Activated CD4-positive, alpha-beta memory T cell treated with anti-CD3 and anti-CD28 coated beads for 36 hours (primary cell): ENCODE data around the gene UTS2R. TPM values are rescaled to one million over a fixed set of nuclear protein-coding genes. Genes with fewer than 3 reads are reported as not detected.
"Not testable (repeated sequence)": the region's sequence is repeated elsewhere in the genome, so short reads cannot be mapped to it uniquely, and the experiment has no call there.

Experiments
- CTCF ChIA-PET: fragments of 350-600 bp; sonication (Branson Sonifier 250); formaldehyde crosslinking; loops from one replicate; lab custom pipeline; 2021; ENCODE audit warnings: antibody characterized with exemption, inconsistent platforms; lab: Charles Lee
- POLR2A ChIA-PET: fragments of 350-600 bp; sonication (Branson Sonifier 250); formaldehyde crosslinking; loops from one replicate; lab custom pipeline; 2021; ENCODE audit warnings: antibody characterized with exemption; lab: Charles Lee
- DNase-seq: peaks from one replicate; pipeline ENCODE4 v3.0.0-alpha.2; 2020
- H3K27ac Mint-ChIP-seq: one replicate; pipeline ENCODE4 v1.8.0; 2021; ENCODE audit warnings: mixed read lengths
- H3K27me3 Mint-ChIP-seq: one replicate; pipeline ENCODE4 v1.8.0; 2021; ENCODE audit warnings: mixed read lengths
- H3K36me3 Mint-ChIP-seq: one replicate; pipeline ENCODE4 v1.8.0; 2021; ENCODE audit warnings: mixed read lengths
- H3K4me1 Mint-ChIP-seq: one replicate; pipeline ENCODE4 v1.8.0; 2021; ENCODE audit warnings: low read depth, mixed read lengths
- H3K4me3 Mint-ChIP-seq: one replicate; pipeline ENCODE4 v1.8.0; 2021; ENCODE audit warnings: mild to moderate bottlenecking, mixed read lengths
- H3K9me3 Mint-ChIP-seq: one replicate; pipeline ENCODE4 v1.8.0; 2021; ENCODE audit warnings: mixed read lengths
- intact Hi-C: fragments of 100-400 bp; cut with micrococcal nuclease; formaldehyde crosslinking; loops from one replicate; pipeline ENCODE4 v1.15.1; 2023
- total RNA-seq, 2 experiments: library from RNA; stranded (reverse); gene quantifications; one replicate each; pipeline ENCODE4 v1.2.3, GENCODE V29; 2021

UTS2R gene
- total RNA-seq, 2 experiments from 2014 or later: not detected

- Mint-ChIP-seq H3K4me1 (peaks cover 18% of the 10 kb centered on the region), H3K27me3 (peaks cover 40% of the 10 kb centered on the region), H3K4me3 (no peak overlapping the region), H3K27ac (no peak overlapping the region), H3K9me3 (no peaks in the 10 kb centered on the region), H3K36me3 (no peaks in the 10 kb centered on the region)
- ChIA-PET CTCF (no interaction called here), POLR2A (no interaction called here)
- no peak for DNase-seq
- intact Hi-C loops: no loop called here
These were observed 3.2 kb downstream of the UTS2R start for GRCh38 chr17:82374626-82375331.

DNA sequence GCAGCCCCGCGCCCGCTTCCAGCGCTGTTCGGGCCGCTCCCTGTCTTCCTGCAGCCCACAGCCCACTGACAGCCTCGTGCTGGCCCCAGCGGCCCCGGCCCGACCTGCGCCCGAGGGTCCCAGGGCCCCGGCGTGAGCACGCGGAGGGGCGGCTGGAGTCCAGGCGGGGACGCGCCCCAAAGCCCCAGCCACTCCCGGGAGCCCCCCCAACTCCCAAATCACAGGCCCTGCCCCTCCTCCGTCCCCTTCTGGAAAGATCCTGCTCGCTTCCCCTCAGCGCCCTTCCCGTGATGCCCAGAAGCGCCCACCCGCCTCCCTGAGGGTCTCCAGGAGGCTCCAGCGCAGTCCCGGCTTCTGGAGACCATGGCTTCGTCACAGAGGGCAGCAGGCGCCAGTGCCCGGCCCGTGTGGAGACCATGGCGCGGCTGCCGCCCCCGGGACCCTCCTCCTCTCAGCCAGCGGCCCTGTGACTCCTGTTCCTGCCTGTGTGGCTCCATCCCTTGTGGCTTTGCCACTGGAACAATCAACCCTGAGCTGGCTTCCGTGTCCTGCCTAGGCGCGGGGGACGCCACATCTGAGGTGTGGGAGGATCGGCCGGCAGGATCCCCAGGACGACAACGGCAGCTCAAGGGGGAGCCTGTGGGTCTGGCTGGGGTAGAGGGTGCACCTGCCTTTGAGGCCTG, 3.9 kb downstream of the UTS2R start:
- H3K4me1 Mint-ChIP-seq: peaks cover 15% of the 10 kb centered on the region

GRCh38 chr17:82376042-82376730, 4.6 kb downstream of the UTS2R start:
- Mint-ChIP-seq H3K9me3 (no peaks in the 10 kb centered on the region), H3K36me3 (no peaks in the 10 kb centered on the region), H3K27me3 (peaks cover 39% of the 10 kb centered on the region), H3K4me1 (peaks cover 15% of the 10 kb centered on the region), H3K27ac (no peak overlapping the region), H3K4me3 (no peak overlapping the region)
- DNase-seq: no peak
- intact Hi-C loops: no loop called here
- ChIA-PET CTCF (no interaction called here), POLR2A (no interaction called here)

More for the DNA sequence above, 3.9 kb downstream of the UTS2R start:
- no peak for DNase-seq
- CTCF ChIA-PET: interaction anchor here (0.5 kb wide), 1 partner anchor 25 kb away, joined by 3 read pairs; no protein-coding TSS in a partner anchor
- Mint-ChIP-seq H3K9me3 (no peaks in the 10 kb centered on the region), H3K27ac (no peak overlapping the region), H3K4me3 (no peak overlapping the region), H3K27me3 (peaks cover 42% of the 10 kb centered on the region), H3K36me3 (no peaks in the 10 kb centered on the region)
- POLR2A ChIA-PET: no interaction called here
- intact Hi-C loops: no loop called here

GRCh38 chr17:82377294-82377693, 5.7 kb downstream of the UTS2R start:
- H3K9me3 Mint-ChIP-seq, POLR2A ChIA-PET, H3K27ac Mint-ChIP-seq, H3K4me3 Mint-ChIP-seq, intact Hi-C loops, H3K36me3 Mint-ChIP-seq, DNase-seq: not testable (repeated sequence)
- CTCF ChIA-PET: interaction anchor here (1.5 kb wide), 1 partner anchor 48 kb away, joined by 3 read pairs; no protein-coding TSS in a partner anchor
- Mint-ChIP-seq H3K4me1 (peaks cover 15% of the 10 kb centered on the region), H3K27me3 (peaks cover 43% of the 10 kb centered on the region)

DNA sequence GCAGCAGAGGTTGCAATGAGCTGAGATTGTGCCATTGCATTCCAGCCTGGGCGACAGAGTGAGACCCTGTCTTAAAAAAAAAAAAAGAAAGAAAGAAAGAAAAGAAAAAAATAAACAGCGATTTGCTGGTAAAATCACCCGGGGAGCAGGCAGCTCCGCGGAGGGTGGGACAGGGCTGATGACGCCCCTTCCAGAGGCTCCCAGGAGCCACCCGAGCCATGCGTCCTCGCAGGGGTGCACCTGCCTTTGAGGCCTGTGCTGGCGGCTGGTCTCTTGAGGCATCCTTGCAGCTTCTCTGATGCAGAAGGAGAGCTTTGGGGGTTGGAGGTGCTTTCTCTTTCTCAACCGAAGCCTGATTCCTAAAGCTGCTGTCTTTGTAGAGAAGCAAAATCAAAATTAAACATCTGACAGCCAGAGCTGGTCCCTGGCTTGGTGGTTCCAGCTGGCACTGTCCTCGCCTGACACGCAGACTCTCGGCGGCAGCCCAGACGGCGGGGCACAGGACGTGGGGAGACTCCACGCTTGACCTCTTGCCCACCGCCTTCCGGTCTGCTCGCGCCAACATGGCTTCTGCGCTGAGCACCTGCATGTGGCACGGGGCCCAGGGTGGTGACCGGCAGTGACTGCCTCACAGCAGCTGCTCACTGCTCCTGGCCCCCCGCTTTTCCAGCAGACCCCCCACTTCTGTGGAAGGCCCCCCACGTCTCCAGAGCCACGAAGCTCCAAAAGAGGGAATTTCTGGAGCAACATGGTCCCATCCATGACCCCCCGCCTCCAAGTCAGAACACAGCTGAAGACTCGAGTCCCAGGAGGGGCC, 6.6 kb downstream of the UTS2R start:
- no peaks in the 10 kb centered on the region for H3K9me3 Mint-ChIP-seq
- no peaks in the 10 kb centered on the region for H3K36me3 Mint-ChIP-seq
- H3K27ac Mint-ChIP-seq: no peak overlapping the region
- DNase-seq: no peak
- no peak overlapping the region for H3K4me3 Mint-ChIP-seq
- ChIA-PET CTCF (interaction anchor here (1.5 kb wide), 1 partner anchor 47 kb away, joined by 3 read pairs; no protein-coding TSS in a partner anchor), POLR2A (no interaction called here)
- H3K27me3 Mint-ChIP-seq: peaks cover 35% of the 10 kb centered on the region
- peaks cover 7% of the 10 kb centered on the region for H3K4me1 Mint-ChIP-seq
- intact Hi-C loops: no loop called here

- peaks cover 32% of the 10 kb centered on the region for H3K27me3 Mint-ChIP-seq
- H3K36me3 Mint-ChIP-seq: no peaks in the 10 kb centered on the region
- H3K4me3 Mint-ChIP-seq: no peak overlapping the region
- CTCF ChIA-PET: interaction anchor here (1.5 kb wide), 1 partner anchor 46 kb away, joined by 3 read pairs; no protein-coding TSS in a partner anchor
- H3K4me1 Mint-ChIP-seq: peaks cover 7% of the 10 kb centered on the region
- no peak overlapping the region for H3K27ac Mint-ChIP-seq
- no peaks in the 10 kb centered on the region for H3K9me3 Mint-ChIP-seq
- no peak for DNase-seq
- POLR2A ChIA-PET: no interaction called here
- intact Hi-C loops: no loop called here
These were observed 7.1 kb downstream of the UTS2R start for GRCh38 chr17:82378741-82379021.

- Mint-ChIP-seq H3K4me1 (peaks cover 7% of the 10 kb centered on the region), H3K4me3 (no peak overlapping the region), H3K9me3 (no peaks in the 10 kb centered on the region), H3K36me3 (no peaks in the 10 kb centered on the region), H3K27ac (no peak overlapping the region), H3K27me3 (peaks cover 32% of the 10 kb centered on the region)
- ChIA-PET CTCF (no interaction called here), POLR2A (no interaction called here)
- DNase-seq: no peak
- intact Hi-C loops: no loop called here
These were observed 9.5 kb downstream of the UTS2R start for GRCh38 chr17:82380860-82381702.

DNA sequence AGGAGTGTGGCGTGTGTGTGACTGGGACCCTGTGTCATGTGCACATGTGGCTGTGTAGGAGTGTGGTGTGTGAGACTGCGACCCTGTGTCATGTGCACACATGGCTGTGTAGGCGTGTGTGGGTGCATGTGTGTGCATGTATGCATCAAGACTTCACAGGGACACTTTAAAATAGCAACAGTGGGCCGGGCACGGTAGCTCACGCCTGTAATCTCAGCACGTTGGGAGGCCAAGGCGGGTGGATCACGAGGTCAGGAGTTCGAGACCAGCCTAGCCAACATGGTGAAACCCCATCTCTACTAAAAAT, 10.1 kb downstream of the UTS2R start:
- H3K4me1 Mint-ChIP-seq, CTCF ChIA-PET, H3K4me3 Mint-ChIP-seq, DNase-seq, POLR2A ChIA-PET, H3K36me3 Mint-ChIP-seq, intact Hi-C loops, H3K9me3 Mint-ChIP-seq, H3K27ac Mint-ChIP-seq: not testable (repeated sequence)
- H3K27me3 Mint-ChIP-seq: peaks cover 29% of the 10 kb centered on the region

GRCh38 chr17:82382220-82382932, 10.8 kb downstream of the UTS2R start:
- H3K36me3 Mint-ChIP-seq, H3K27ac Mint-ChIP-seq, H3K4me1 Mint-ChIP-seq, CTCF ChIA-PET, H3K4me3 Mint-ChIP-seq, H3K9me3 Mint-ChIP-seq, POLR2A ChIA-PET, intact Hi-C loops, DNase-seq: not testable (repeated sequence)
- peaks cover 29% of the 10 kb centered on the region for H3K27me3 Mint-ChIP-seq

GRCh38 chr17:82382933-82383255, 11.3 kb downstream of the UTS2R start:
- H3K27ac Mint-ChIP-seq: no peak overlapping the region
- no peaks in the 10 kb centered on the region for H3K36me3 Mint-ChIP-seq
- H3K9me3 Mint-ChIP-seq: no peaks in the 10 kb centered on the region
- H3K4me1 Mint-ChIP-seq: peaks cover 11% of the 10 kb centered on the region
- no peak for DNase-seq
- POLR2A ChIA-PET: no interaction called here
- no peak overlapping the region for H3K4me3 Mint-ChIP-seq
- CTCF ChIA-PET: no interaction called here
- intact Hi-C loops: no loop called here
- peaks cover 31% of the 10 kb centered on the region for H3K27me3 Mint-ChIP-seq

- no peak for DNase-seq
- H3K9me3 Mint-ChIP-seq: no peaks in the 10 kb centered on the region
- no peak overlapping the region for H3K27ac Mint-ChIP-seq
- intact Hi-C loops: no loop called here
- no peak overlapping the region for H3K4me3 Mint-ChIP-seq
- peaks cover 31% of the 10 kb centered on the region for H3K27me3 Mint-ChIP-seq
- ChIA-PET POLR2A (no interaction called here), CTCF (no interaction called here)
- H3K4me1 Mint-ChIP-seq: peaks cover 11% of the 10 kb centered on the region
- no peaks in the 10 kb centered on the region for H3K36me3 Mint-ChIP-seq
These were observed 11.8 kb downstream of the UTS2R start for GRCh38 chr17:82383411-82383810.
